IMR-90 (cell line): ENCODE data around the gene PASD1. TPM values are rescaled to one million over a fixed set of nuclear protein-coding genes. Genes with fewer than 3 reads are reported as not detected.

Experiments used
- ATAC-seq: fragments of 200-7000 bp; cut with Tn5 transposase; 2 replicates; pipeline ENCODE4 v1.9.1; 2020; ENCODE audit warnings: low read depth, mild to moderate bottlenecking, moderate library complexity
- BruUV-seq: library from RNA; stranded (reverse); fragments of 400-500 nt; replicated peaks from 2 replicates; lab custom pipeline; 2021; lab: Mats Ljungman, UMichigan
- CTCF ChIA-PET: fragments of 300-600 bp; formaldehyde crosslinking; extraction: SDS; loops from one replicate; lab custom pipeline; 2021; ENCODE audit warnings: antibody characterized with exemption; lab: Yijun Ruan, JAX
- POLR2A ChIA-PET: fragments of 300-600 bp; sonication (Branson Sonifier 250); formaldehyde crosslinking; loops from one replicate; lab custom pipeline; 2022; ENCODE audit warnings: antibody characterized with exemption; ENCODE audit not compliant: unreplicated experiment; lab: Charles Lee
- DNase-seq: peaks from one replicate; pipeline ENCODE4 v3.0.0; 2013
- H2AFZ ChIP-seq: replicated peaks from 2 replicates; pipeline ENCODE3; 2013; ENCODE audit warnings: low read length, mild to moderate bottlenecking; ENCODE audit not compliant: poor library complexity
- H2AK5ac ChIP-seq: 2 replicates; pipeline ENCODE4 v1.6.1; 2013; ENCODE audit warnings: low read depth, low read length, inconsistent platforms
- H2AK9ac ChIP-seq: replicated peaks from 2 replicates; pipeline ENCODE3; 2013; ENCODE audit warnings: mild to moderate bottlenecking, low read depth, low read length, moderate library complexity; ENCODE audit not compliant: poor library complexity
- H2BK120ac ChIP-seq: 2 replicates; pipeline ENCODE4 v1.6.1; 2013; ENCODE audit warnings: low read depth, low read length, inconsistent platforms
- H2BK15ac ChIP-seq: 3 replicates; pipeline ENCODE4 v1.6.1; 2013; ENCODE audit warnings: low read depth, low read length, inconsistent platforms
- H2BK20ac ChIP-seq: 2 replicates; pipeline ENCODE4 v1.6.1; 2013; ENCODE audit warnings: low read depth, mild to moderate bottlenecking, inconsistent platforms, low read length, moderate library complexity
- H2BK5ac ChIP-seq: 2 replicates; pipeline ENCODE4 v1.6.1; 2013; ENCODE audit warnings: mild to moderate bottlenecking, low read depth, low read length, inconsistent platforms; ENCODE audit not compliant: poor library complexity, severe bottlenecking
- H3K14ac ChIP-seq: replicated peaks from 2 replicates; pipeline ENCODE4 v1.6.1; 2013; ENCODE audit warnings: low read depth, low read length, inconsistent platforms
- H3K18ac ChIP-seq: 2 replicates; pipeline ENCODE4 v1.6.1; 2013; ENCODE audit warnings: low read depth, low read length, control low read depth
- H3K23ac ChIP-seq: 2 replicates; pipeline ENCODE4 v1.6.1; 2013; ENCODE audit warnings: low read depth, low read length, inconsistent platforms
- H3K27ac ChIP-seq: 2 replicates; pipeline ENCODE4 v1.5.1; 2013; ENCODE audit warnings: mild to moderate bottlenecking, control low read depth, low read length; ENCODE audit not compliant: insufficient read depth
- H3K27me3 ChIP-seq: 2 replicates; pipeline ENCODE4 v1.6.1; 2013; ENCODE audit warnings: low read length; ENCODE audit not compliant: control insufficient read depth, insufficient read depth
- H3K36me3 ChIP-seq: 2 replicates; pipeline ENCODE4 v1.6.1; 2013; ENCODE audit warnings: low read length, mixed read lengths; ENCODE audit not compliant: control insufficient read depth, insufficient read depth
- H3K4ac ChIP-seq: 2 replicates; pipeline ENCODE4 v1.6.1; 2013; ENCODE audit warnings: low read depth, low read length, inconsistent platforms
- H3K4me1 ChIP-seq: 2 replicates; pipeline ENCODE4 v1.6.1; 2013; ENCODE audit warnings: low read length, mixed read lengths; ENCODE audit not compliant: control insufficient read depth, insufficient read depth
- H3K4me2 ChIP-seq: 2 replicates; pipeline ENCODE4 v1.6.1; 2013; ENCODE audit warnings: low read depth, mild to moderate bottlenecking, control low read depth, low read length, moderate library complexity
- H3K4me3 ChIP-seq: 2 replicates; pipeline ENCODE4 v1.5.1; 2013; ENCODE audit warnings: low read depth, mild to moderate bottlenecking, control low read depth, low read length, moderate library complexity; ENCODE audit not compliant: insufficient read depth
- H3K56ac ChIP-seq: 2 replicates; pipeline ENCODE4 v1.6.1; 2013; ENCODE audit warnings: low read length, inconsistent platforms; ENCODE audit not compliant: insufficient read depth; ENCODE audit errors: extremely low read depth
- H3K79me1 ChIP-seq, 2 experiments: 2 replicates each; pipeline ENCODE4 v1.6.1; 2013; ENCODE audit warnings: low read length in 2 of 2, inconsistent platforms in 1 of 2, low read depth in 1 of 2
- H3K9ac ChIP-seq: 2 replicates; pipeline ENCODE4 v1.6.1; 2013; ENCODE audit warnings: low read depth, low read length, control low read depth
- H3K9me1 ChIP-seq: 2 replicates; pipeline ENCODE4 v1.6.1; 2013; ENCODE audit warnings: low read length, inconsistent platforms; ENCODE audit not compliant: insufficient read depth
- H3K9me3 ChIP-seq: 2 replicates; pipeline ENCODE4 v1.6.1; 2013; ENCODE audit warnings: low read length; ENCODE audit not compliant: control insufficient read depth, insufficient read depth
- H4K20me1 ChIP-seq: 2 replicates; pipeline ENCODE4 v1.6.1; 2013; ENCODE audit warnings: low read length, inconsistent platforms; ENCODE audit not compliant: insufficient read depth
- H4K5ac ChIP-seq: 2 replicates; pipeline ENCODE4 v1.6.1; 2013; ENCODE audit warnings: mild to moderate bottlenecking, low read depth, low read length, control low read depth
- H4K8ac ChIP-seq, 2 experiments: 2 replicates each; pipeline ENCODE4 v1.6.1; 2013; ENCODE audit warnings: low read depth in 2 of 2, low read length in 2 of 2, control low read depth in 1 of 2, inconsistent platforms in 1 of 2
- H4K91ac ChIP-seq: 2 replicates; pipeline ENCODE4 v1.6.1; 2013; ENCODE audit warnings: low read depth, low read length, inconsistent platforms; ENCODE audit not compliant: insufficient read depth
- BHLHE40 ChIP-seq: fragments of 150-350 bp; IDR thresholded peaks from 2 replicates; pipeline ENCODE4 v1.6.1; 2016; ENCODE audit warnings: mild to moderate bottlenecking, low read depth, low read length
- CEBPB ChIP-seq: IDR thresholded peaks from 2 replicates; pipeline ENCODE4 v1.6.1; 2012; ENCODE audit warnings: low read depth, low read length, improper control_type of control experiment
- CHD1 ChIP-seq: IDR thresholded peaks from 2 replicates; pipeline ENCODE4 v1.6.1; 2012; ENCODE audit warnings: low read depth, low read length, improper control_type of control experiment
- FOS ChIP-seq: fragments of 150-350 bp; IDR thresholded peaks from 2 replicates; pipeline ENCODE4 v1.6.1; 2016; ENCODE audit warnings: low read depth, low read length
- MAFK ChIP-seq: IDR thresholded peaks from 2 replicates; pipeline ENCODE4 v1.6.1; 2012; ENCODE audit warnings: low read depth, low read length, improper control_type of control experiment
- MAZ ChIP-seq: IDR thresholded peaks from 2 replicates; pipeline ENCODE4 v1.6.1; 2012; ENCODE audit warnings: low read depth, mild to moderate bottlenecking, low read length, improper control_type of control experiment, moderate library complexity, borderline replicate concordance
- MXI1 ChIP-seq: IDR thresholded peaks from 2 replicates; pipeline ENCODE4 v1.6.1; 2012; ENCODE audit warnings: low read depth, mild to moderate bottlenecking, low read length, moderate library complexity, borderline replicate concordance
- NFE2L2 ChIP-seq: fragments of 150-350 bp; IDR thresholded peaks from 2 replicates; pipeline ENCODE4 v1.6.1; 2016; ENCODE audit warnings: low read depth, mild to moderate bottlenecking, low read length
- POLR2A ChIP-seq: IDR thresholded peaks from 2 replicates; pipeline ENCODE4 v1.6.1; 2012; ENCODE audit warnings: mild to moderate bottlenecking, low read depth, low read length
- RAD21 ChIP-seq: IDR thresholded peaks from 2 replicates; pipeline ENCODE4 v1.6.1; 2012; ENCODE audit warnings: low read length, improper control_type of control experiment
- RCOR1 ChIP-seq: IDR thresholded peaks from 2 replicates; pipeline ENCODE4 v1.6.1; 2012; ENCODE audit warnings: mild to moderate bottlenecking, low read length, improper control_type of control experiment; ENCODE audit not compliant: insufficient replicate concordance
- RFX5 ChIP-seq: IDR thresholded peaks from 2 replicates; pipeline ENCODE4 v1.8.0; 2012; ENCODE audit warnings: low read depth, mild to moderate bottlenecking, low read length, moderate library complexity
- SMC3 ChIP-seq: fragments of 150-350 bp; IDR thresholded peaks from 2 replicates; pipeline ENCODE4 v1.6.1; 2016; ENCODE audit warnings: low read depth, mild to moderate bottlenecking, antibody characterized with exemption, low read length, moderate library complexity
- WGBS, 2 experiments: methylation state at CpG; one replicate each; pipeline versions ENCODE4 v1.1.5 to v1.1.7; 2013; ENCODE audit warnings: missing lambda C conversion rate in 2 of 2; ENCODE audit not compliant: insufficient read length in 1 of 2; ENCODE audit errors: extremely low coverage in 2 of 2; 5-methylcytosine and 5-hydroxymethylcytosine counted together
- dilution Hi-C: fragments of 300-500 bp; cut with HindIII; formaldehyde crosslinking; loops from one replicate; pipeline ENCODE4 v1.14.3; 2018; ENCODE audit warnings: low sequenced_read_pairs; ENCODE audit not compliant: unreplicated experiment
- in situ Hi-C: fragments of 300-500 bp; cut with MboI; formaldehyde crosslinking; loops from 3 replicates; pipeline ENCODE4 v1.14.3; 2019; ENCODE audit warnings: low sequenced_read_pairs, inconsistent platforms, mixed read lengths
- intact Hi-C: fragments of 100-400 bp; cut with micrococcal nuclease; formaldehyde crosslinking; loops from 2 replicates; pipeline ENCODE4 v1.10.0; 2022
- polyA plus RNA-seq, 3 experiments: library from polyadenylated mRNA; depleted of rRNA; stranded (reverse); fragments of >200 nt; gene quantifications; 2 replicates each; pipeline ENCODE4 v1.2.3, GENCODE V29; 2012; ENCODE audit warnings: low replicate concordance in 1 of 3
- total RNA-seq: library from RNA; depleted of rRNA; stranded (reverse); fragments of >200 nt; gene quantifications from 2 replicates; pipeline ENCODE4 v1.2.3, GENCODE V29; 2012
- TF ChIP-seq, protein P1 (sequence below): fragments of 150-350 bp; IDR thresholded peaks from 2 replicates; pipeline ENCODE4 v1.6.1; 2016; ENCODE audit warnings: low read depth, mild to moderate bottlenecking, low read length, moderate library complexity, borderline replicate concordance
- TF ChIP-seq, protein P2 (sequence below): fragments of 150-350 bp; IDR thresholded peaks from 2 replicates; pipeline ENCODE4 v1.6.1; 2017; ENCODE audit warnings: mild to moderate bottlenecking, antibody characterized with exemption, low read length, low read depth
- TF ChIP-seq, protein P3 (sequence below): conservative IDR thresholded peaks from 2 replicates; pipeline ENCODE4 v1.5.1; 2012; ENCODE audit warnings: mild to moderate bottlenecking, low read depth, low read length, improper control_type of control experiment

The PASD1 gene
- total and polyA plus RNA-seq, 2 of the 4 experiments (the other 2 are of a cell fraction): not detected

DNA sequence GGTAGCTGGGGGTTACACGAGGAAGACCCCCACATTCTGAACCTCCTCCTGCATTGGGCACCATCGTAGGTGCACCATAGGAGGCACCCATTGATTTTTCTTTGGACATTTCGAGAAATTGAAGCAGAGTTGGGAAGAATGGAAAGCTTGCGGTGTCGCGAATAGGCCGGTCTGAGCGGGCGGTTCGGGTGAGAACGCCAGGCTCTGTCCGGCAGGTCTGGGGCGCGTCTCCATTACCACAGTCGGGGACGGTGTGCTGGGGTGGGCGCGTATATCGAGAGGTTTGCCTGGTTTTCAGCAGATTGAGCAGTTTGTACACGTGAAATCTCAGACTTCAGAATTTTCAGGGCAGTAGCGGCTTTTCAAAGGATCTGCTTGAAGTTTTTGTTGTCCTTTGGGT is 560 bp downstream of the PASD1 start:
- H3K23ac ChIP-seq: no peak overlapping the region
- H3K56ac ChIP-seq: no peak overlapping the region
- no peaks in the 10 kb centered on the region for H4K20me1 ChIP-seq
- no peak overlapping the region for H4K5ac ChIP-seq
- no peak for ATAC-seq
- H3K14ac ChIP-seq: no peak overlapping the region
- no peak for TF ChIP-seq RAD21
- TF ChIP-seq MXI1: no peak
- TF ChIP-seq, protein P1, sequence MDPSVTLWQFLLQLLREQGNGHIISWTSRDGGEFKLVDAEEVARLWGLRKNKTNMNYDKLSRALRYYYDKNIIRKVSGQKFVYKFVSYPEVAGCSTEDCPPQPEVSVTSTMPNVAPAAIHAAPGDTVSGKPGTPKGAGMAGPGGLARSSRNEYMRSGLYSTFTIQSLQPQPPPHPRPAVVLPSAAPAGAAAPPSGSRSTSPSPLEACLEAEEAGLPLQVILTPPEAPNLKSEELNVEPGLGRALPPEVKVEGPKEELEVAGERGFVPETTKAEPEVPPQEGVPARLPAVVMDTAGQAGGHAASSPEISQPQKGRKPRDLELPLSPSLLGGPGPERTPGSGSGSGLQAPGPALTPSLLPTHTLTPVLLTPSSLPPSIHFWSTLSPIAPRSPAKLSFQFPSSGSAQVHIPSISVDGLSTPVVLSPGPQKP: no peak
- no peak for TF ChIP-seq MAFK
- TF ChIP-seq, protein P2, sequence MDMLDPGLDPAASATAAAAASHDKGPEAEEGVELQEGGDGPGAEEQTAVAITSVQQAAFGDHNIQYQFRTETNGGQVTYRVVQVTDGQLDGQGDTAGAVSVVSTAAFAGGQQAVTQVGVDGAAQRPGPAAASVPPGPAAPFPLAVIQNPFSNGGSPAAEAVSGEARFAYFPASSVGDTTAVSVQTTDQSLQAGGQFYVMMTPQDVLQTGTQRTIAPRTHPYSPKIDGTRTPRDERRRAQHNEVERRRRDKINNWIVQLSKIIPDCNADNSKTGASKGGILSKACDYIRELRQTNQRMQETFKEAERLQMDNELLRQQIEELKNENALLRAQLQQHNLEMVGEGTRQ: no peak
- TF ChIP-seq CHD1: no peak
- TF ChIP-seq, protein P3, sequence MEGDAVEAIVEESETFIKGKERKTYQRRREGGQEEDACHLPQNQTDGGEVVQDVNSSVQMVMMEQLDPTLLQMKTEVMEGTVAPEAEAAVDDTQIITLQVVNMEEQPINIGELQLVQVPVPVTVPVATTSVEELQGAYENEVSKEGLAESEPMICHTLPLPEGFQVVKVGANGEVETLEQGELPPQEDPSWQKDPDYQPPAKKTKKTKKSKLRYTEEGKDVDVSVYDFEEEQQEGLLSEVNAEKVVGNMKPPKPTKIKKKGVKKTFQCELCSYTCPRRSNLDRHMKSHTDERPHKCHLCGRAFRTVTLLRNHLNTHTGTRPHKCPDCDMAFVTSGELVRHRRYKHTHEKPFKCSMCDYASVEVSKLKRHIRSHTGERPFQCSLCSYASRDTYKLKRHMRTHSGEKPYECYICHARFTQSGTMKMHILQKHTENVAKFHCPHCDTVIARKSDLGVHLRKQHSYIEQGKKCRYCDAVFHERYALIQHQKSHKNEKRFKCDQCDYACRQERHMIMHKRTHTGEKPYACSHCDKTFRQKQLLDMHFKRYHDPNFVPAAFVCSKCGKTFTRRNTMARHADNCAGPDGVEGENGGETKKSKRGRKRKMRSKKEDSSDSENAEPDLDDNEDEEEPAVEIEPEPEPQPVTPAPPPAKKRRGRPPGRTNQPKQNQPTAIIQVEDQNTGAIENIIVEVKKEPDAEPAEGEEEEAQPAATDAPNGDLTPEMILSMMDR: no peak
- TF ChIP-seq MAZ: no peak
- no peak for TF ChIP-seq BHLHE40
- no peak for TF ChIP-seq NFE2L2
- TF ChIP-seq SMC3: no peak
- no peak for TF ChIP-seq FOS
- TF ChIP-seq CEBPB: no peak
- TF ChIP-seq POLR2A: no peak
- no peak for TF ChIP-seq RCOR1
- no peak for TF ChIP-seq RFX5
- ChIA-PET CTCF (no interaction called here), POLR2A (no interaction called here)
- no peak overlapping the region for H4K91ac ChIP-seq
- no peak overlapping the region for H2AFZ ChIP-seq
- no peaks in the 10 kb centered on the region for H3K36me3 ChIP-seq
- H2BK15ac ChIP-seq: no peak overlapping the region
- WGBS, 2 experiments: 88% methylated on average over 11 of the region's 21 CpGs; no CpG with 5 or more reads in 1 of the 2 experiments
- H3K18ac ChIP-seq: no peak overlapping the region
- no peaks in the 10 kb centered on the region for H3K79me1 ChIP-seq
- H2BK5ac ChIP-seq: no peak overlapping the region
- DNase-seq: no peak
- intact Hi-C loops: no loop called here
- dilution Hi-C loops: no loop called here
- no peak overlapping the region for H2AK5ac ChIP-seq
- peaks cover 14% of the 10 kb centered on the region; the same call in 1 of the 2 replicates for H3K9me3 ChIP-seq
- no peaks in the 10 kb centered on the region for H3K4me1 ChIP-seq
- H2BK20ac ChIP-seq: no peak overlapping the region
- no peak overlapping the region for H2AK9ac ChIP-seq
- H3K9me1 ChIP-seq: no peaks in the 10 kb centered on the region
- H3K4me3 ChIP-seq: no peak overlapping the region
- H4K8ac ChIP-seq: no peak overlapping the region
- H3K4ac ChIP-seq: no peak overlapping the region
- no peak overlapping the region for H2BK120ac ChIP-seq
- no peak overlapping the region for H3K4me2 ChIP-seq
- BruUV-seq: no TSS peak
- H3K9ac ChIP-seq: no peak overlapping the region
- H3K27me3 ChIP-seq: no peaks in the 10 kb centered on the region
- H3K27ac ChIP-seq: no peak overlapping the region
- in situ Hi-C loops: no loop called here
